Stimulated activated CD4-positive, alpha-beta T cell treated with anti-CD3 and anti-CD28 coated beads, Interleukin-15, amount 100 ng/mL, for 24 hours (primary cell): ENCODE measurements around the gene CNOT11.
"Not testable (repeated sequence)": the region's sequence is repeated elsewhere in the genome, so short reads cannot be mapped to it uniquely, and the experiment has no call there.

Source experiments
- DNase-seq: peaks from one replicate; pipeline ENCODE4 v3.0.0-alpha.2; 2020

CNOT11 gene

GRCh38 chr2:101311696-101312017 lies 59.0 kb downstream of the CNOT11 start:
- DNase-seq = no peak

GRCh38 chr2:101316568-101316967 lies 63.9 kb downstream of the CNOT11 start:
- not testable (repeated sequence) for DNase-seq
